NK-92 (cell line): Measurements from ENCODE around the gene KCNB1.

ENCODE experiments used
- DNase-seq: peaks from one replicate; lab custom pipeline; 2025; ENCODE audit not compliant: unreplicated experiment; lab: John Stamatoyannopoulos, UW

KCNB1 gene

GRCh38 chr20:49471397-49471796 lies 11.1 kb downstream of the KCNB1 start:
- DNase-seq: no peak

GRCh38 chr20:49470922-49471321 lies 11.5 kb downstream of the KCNB1 start:
- DNase-seq: no peak

GRCh38 chr20:49469060-49469459 lies 13.4 kb downstream of the KCNB1 start:
- DNase-seq: no peak

- DNase-seq: no peak
These were observed 14.1 kb downstream of the KCNB1 start for GRCh38 chr20:49468412-49468811.

- no peak for DNase-seq
These were observed 16.2 kb downstream of the KCNB1 start for GRCh38 chr20:49466114-49466912.

GRCh38 chr20:49464556-49464955 lies 17.9 kb downstream of the KCNB1 start:
- DNase-seq: no peak

- no peak for DNase-seq
These were observed 19.8 kb downstream of the KCNB1 start for GRCh38 chr20:49462626-49463025.

GRCh38 chr20:49461894-49462620 lies 20.4 kb downstream of the KCNB1 start:
- no peak for DNase-seq

GRCh38 chr20:49460916-49461315 lies 21.6 kb downstream of the KCNB1 start:
- DNase-seq: no peak

GRCh38 chr20:49460131-49460530 lies 22.3 kb downstream of the KCNB1 start:
- DNase-seq: no peak

GRCh38 chr20:49459684-49460083 lies 22.8 kb downstream of the KCNB1 start:
- no peak for DNase-seq

GRCh38 chr20:49457444-49457843 lies 25.0 kb downstream of the KCNB1 start:
- no peak for DNase-seq

- DNase-seq: no peak
These were observed 25.8 kb downstream of the KCNB1 start for GRCh38 chr20:49456646-49457045.

GRCh38 chr20:49455691-49456090 lies 26.8 kb downstream of the KCNB1 start:
- no peak for DNase-seq

GRCh38 chr20:49452011-49452482 lies 30.4 kb downstream of the KCNB1 start:
- DNase-seq: no peak

GRCh38 chr20:49450281-49450721 lies 32.2 kb downstream of the KCNB1 start:
- DNase-seq: no peak

- DNase-seq: no peak
These were observed 33.6 kb downstream of the KCNB1 start for GRCh38 chr20:49448917-49449316.

- no peak for DNase-seq
These were observed 34.3 kb downstream of the KCNB1 start for GRCh38 chr20:49447946-49448809.

GRCh38 chr20:49447364-49447763 lies 35.1 kb downstream of the KCNB1 start:
- DNase-seq: no peak

- no peak for DNase-seq
These were observed 35.7 kb downstream of the KCNB1 start for GRCh38 chr20:49446808-49447207.

GRCh38 chr20:49446080-49446479 lies 36.4 kb downstream of the KCNB1 start:
- DNase-seq: no peak
